ENCODE data around the gene PAPPA.

DNA sequence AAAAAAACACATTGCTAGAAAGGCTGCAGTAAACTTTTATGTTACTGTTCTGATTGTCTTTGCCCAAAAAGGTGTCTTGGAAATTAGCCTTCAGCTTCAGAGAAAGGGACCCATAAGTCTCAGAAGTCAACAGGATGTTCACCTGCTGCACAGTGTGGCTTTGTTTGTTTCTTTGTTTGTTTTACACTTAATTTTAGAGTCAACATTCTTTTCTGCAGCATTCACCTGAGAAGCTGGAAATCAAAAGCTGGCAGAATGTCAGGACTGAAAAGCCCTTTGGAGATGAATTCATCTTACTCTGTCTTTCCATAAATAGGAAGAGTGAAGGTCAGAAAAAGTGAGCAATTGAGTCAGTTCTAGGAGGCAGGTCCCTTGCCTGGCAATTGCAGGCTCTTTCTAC, 170.0 kb downstream of the PAPPA start:
- TF ChIP-seq, protein P1, sequence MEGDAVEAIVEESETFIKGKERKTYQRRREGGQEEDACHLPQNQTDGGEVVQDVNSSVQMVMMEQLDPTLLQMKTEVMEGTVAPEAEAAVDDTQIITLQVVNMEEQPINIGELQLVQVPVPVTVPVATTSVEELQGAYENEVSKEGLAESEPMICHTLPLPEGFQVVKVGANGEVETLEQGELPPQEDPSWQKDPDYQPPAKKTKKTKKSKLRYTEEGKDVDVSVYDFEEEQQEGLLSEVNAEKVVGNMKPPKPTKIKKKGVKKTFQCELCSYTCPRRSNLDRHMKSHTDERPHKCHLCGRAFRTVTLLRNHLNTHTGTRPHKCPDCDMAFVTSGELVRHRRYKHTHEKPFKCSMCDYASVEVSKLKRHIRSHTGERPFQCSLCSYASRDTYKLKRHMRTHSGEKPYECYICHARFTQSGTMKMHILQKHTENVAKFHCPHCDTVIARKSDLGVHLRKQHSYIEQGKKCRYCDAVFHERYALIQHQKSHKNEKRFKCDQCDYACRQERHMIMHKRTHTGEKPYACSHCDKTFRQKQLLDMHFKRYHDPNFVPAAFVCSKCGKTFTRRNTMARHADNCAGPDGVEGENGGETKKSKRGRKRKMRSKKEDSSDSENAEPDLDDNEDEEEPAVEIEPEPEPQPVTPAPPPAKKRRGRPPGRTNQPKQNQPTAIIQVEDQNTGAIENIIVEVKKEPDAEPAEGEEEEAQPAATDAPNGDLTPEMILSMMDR (IDR thresholded peaks at IDR 0.05): no peak
- TF ChIP-seq POLR2A (IDR thresholded peaks at IDR 0.05): no peak

Data from adrenal gland (tissue), 5 donors.